Adrenal gland (tissue), 5 donors: ENCODE data around the gene CCL24.
"Not testable (repeated sequence)": the region's sequence is repeated elsewhere in the genome, so short reads cannot be mapped to it uniquely, and the experiment has no call there.

Experiments
- POLR2A ChIP-seq, 2 donors: fragments of 450-650 bp; IDR thresholded peaks; one replicate each; pipeline ENCODE4 v1.6.1; 2017; ENCODE audit warnings: antibody characterized with exemption in 2 of 2, mild to moderate bottlenecking in 2 of 2, moderate library complexity in 1 of 2
- TF ChIP-seq, protein P1 (sequence below), 6 experiments: fragments of 450-650 bp in 4 of 6; fragments of 200-600 bp in 2 of 6; sonication (generic) in 1 of 6; IDR thresholded peaks; 1 replicate in 5 of 6; 2 replicates in 1 of 6; pipeline versions ENCODE4 v1.5.1 to v1.8.0; 2016 to 2021; ENCODE audit warnings: antibody characterized with exemption in 6 of 6, mild to moderate bottlenecking in 2 of 6, moderate library complexity in 1 of 6
- donor health status: DM: no; HTN: no; CAD: no.

DNA sequence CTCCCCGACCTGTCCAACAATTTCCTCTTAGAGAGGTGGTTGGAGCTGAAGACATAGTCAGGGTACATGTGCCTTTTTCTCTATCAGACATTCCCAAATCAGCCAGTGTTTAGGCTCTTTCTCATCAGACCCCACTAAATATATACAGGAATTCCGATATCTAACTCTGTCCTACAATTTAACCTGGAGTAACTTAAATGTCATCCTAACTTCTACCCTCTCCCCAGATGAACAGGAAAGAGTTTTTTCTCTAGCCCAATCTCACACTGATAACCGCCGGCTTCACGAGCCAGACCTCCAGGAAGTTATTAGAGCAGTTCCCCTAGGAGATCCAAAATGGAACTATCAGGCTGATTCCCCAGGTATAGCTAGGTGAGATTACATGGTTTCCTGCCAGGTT, 30.5 kb downstream of the CCL24 start:
- TF ChIP-seq, protein P1, sequence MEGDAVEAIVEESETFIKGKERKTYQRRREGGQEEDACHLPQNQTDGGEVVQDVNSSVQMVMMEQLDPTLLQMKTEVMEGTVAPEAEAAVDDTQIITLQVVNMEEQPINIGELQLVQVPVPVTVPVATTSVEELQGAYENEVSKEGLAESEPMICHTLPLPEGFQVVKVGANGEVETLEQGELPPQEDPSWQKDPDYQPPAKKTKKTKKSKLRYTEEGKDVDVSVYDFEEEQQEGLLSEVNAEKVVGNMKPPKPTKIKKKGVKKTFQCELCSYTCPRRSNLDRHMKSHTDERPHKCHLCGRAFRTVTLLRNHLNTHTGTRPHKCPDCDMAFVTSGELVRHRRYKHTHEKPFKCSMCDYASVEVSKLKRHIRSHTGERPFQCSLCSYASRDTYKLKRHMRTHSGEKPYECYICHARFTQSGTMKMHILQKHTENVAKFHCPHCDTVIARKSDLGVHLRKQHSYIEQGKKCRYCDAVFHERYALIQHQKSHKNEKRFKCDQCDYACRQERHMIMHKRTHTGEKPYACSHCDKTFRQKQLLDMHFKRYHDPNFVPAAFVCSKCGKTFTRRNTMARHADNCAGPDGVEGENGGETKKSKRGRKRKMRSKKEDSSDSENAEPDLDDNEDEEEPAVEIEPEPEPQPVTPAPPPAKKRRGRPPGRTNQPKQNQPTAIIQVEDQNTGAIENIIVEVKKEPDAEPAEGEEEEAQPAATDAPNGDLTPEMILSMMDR (IDR thresholded peaks at IDR 0.05): not testable (repeated sequence)
- TF ChIP-seq POLR2A (IDR thresholded peaks at IDR 0.05): not testable (repeated sequence)
